Duodenal mucosa (tissue), 2 donors: ENCODE measurements around the gene SLAMF6.

ENCODE experiments used
- H3K27ac ChIP-seq: one replicate; pipeline ENCODE4 v1.7.0; 2013; ENCODE audit warnings: low read depth, low read length
- H3K27me3 ChIP-seq, 2 donors: one replicate each; pipeline ENCODE4 v1.7.0; 2013; ENCODE audit warnings: low read length in 2 of 2, control low read depth in 1 of 2; ENCODE audit not compliant: insufficient read depth in 2 of 2, control insufficient read depth in 1 of 2
- H3K36me3 ChIP-seq, 2 donors: one replicate each; pipeline ENCODE4 v1.7.0; 2013; ENCODE audit warnings: low read length in 2 of 2, control low read depth in 1 of 2; ENCODE audit not compliant: insufficient read depth in 2 of 2, control insufficient read depth in 1 of 2
- H3K4me1 ChIP-seq, 2 donors: one replicate each; pipeline ENCODE4 v1.7.0; 2013; ENCODE audit warnings: low read length in 2 of 2, control low read depth in 1 of 2; ENCODE audit not compliant: insufficient read depth in 2 of 2, control insufficient read depth in 1 of 2
- H3K4me3 ChIP-seq, 2 donors: one replicate each; pipeline ENCODE4 v1.7.0; 2013; ENCODE audit warnings: low read length in 2 of 2, low read depth in 1 of 2
- H3K9ac ChIP-seq, 2 donors: one replicate each; pipeline ENCODE4 v1.7.0; 2013; ENCODE audit warnings: low read length in 2 of 2, low read depth in 1 of 2
- H3K9me3 ChIP-seq, 2 donors: one replicate each; pipeline ENCODE4 v1.7.0; 2013; ENCODE audit warnings: low read length in 2 of 2, control low read depth in 1 of 2; ENCODE audit not compliant: control insufficient read depth in 1 of 2

The SLAMF6 gene

GRCh38 chr1:160474392-160475242, 48.4 kb downstream of the SLAMF6 start:
- H3K4me1 ChIP-seq: no peaks in the 10 kb centered on the region
- no peak overlapping the region for H3K9ac ChIP-seq
- no peaks in the 10 kb centered on the region for H3K36me3 ChIP-seq
- H3K4me3 ChIP-seq: no peak overlapping the region
- no peaks in the 10 kb centered on the region for H3K27me3 ChIP-seq
- no peaks in the 10 kb centered on the region for H3K9me3 ChIP-seq
- H3K27ac ChIP-seq: no peak overlapping the region

GRCh38 chr1:160472112-160472511, 50.9 kb downstream of the SLAMF6 start:
- Histone ChIP-seq H3K9me3 (no peaks in the 10 kb centered on the region), H3K27me3 (no peaks in the 10 kb centered on the region), H3K4me1 (no peaks in the 10 kb centered on the region), H3K4me3 (no peak overlapping the region), H3K9ac (no peak overlapping the region), H3K36me3 (no peaks in the 10 kb centered on the region), H3K27ac (no peak overlapping the region)

- Histone ChIP-seq H3K4me1 (no peaks in the 10 kb centered on the region), H3K9me3 (no peaks in the 10 kb centered on the region), H3K27ac (no peak overlapping the region), H3K4me3 (no peak overlapping the region), H3K27me3 (no peaks in the 10 kb centered on the region), H3K9ac (no peak overlapping the region), H3K36me3 (no peaks in the 10 kb centered on the region)
Observed at GRCh38 chr1:160471253-160471652, 51.8 kb downstream of the SLAMF6 start.

- H3K27ac ChIP-seq: no peak overlapping the region
- H3K27me3 ChIP-seq: no peaks in the 10 kb centered on the region
- no peaks in the 10 kb centered on the region for H3K36me3 ChIP-seq
Observed at GRCh38 chr1:160467576-160467975, 55.5 kb downstream of the SLAMF6 start.

GRCh38 chr1:160466961-160467360, 56.1 kb downstream of the SLAMF6 start:
- Histone ChIP-seq H3K36me3 (no peaks in the 10 kb centered on the region), H3K4me1 (no peaks in the 10 kb centered on the region), H3K9me3 (no peaks in the 10 kb centered on the region), H3K27ac (no peak overlapping the region), H3K4me3 (no peak overlapping the region), H3K9ac (no peak overlapping the region), H3K27me3 (no peaks in the 10 kb centered on the region)

More at GRCh38 chr1:160467576-160467975, 55.5 kb downstream of the SLAMF6 start:
- no peaks in the 10 kb centered on the region for H3K4me1 ChIP-seq
- no peak overlapping the region for H3K4me3 ChIP-seq
- no peaks in the 10 kb centered on the region for H3K9me3 ChIP-seq
- H3K9ac ChIP-seq: no peak overlapping the region

GRCh38 chr1:160465123-160465522, 57.9 kb downstream of the SLAMF6 start:
- Histone ChIP-seq H3K9ac (no peak overlapping the region), H3K4me3 (no peak overlapping the region), H3K27ac (no peak overlapping the region), H3K4me1 (no peaks in the 10 kb centered on the region), H3K9me3 (no peaks in the 10 kb centered on the region), H3K27me3 (no peaks in the 10 kb centered on the region), H3K36me3 (no peaks in the 10 kb centered on the region)

- Histone ChIP-seq H3K36me3 (no peaks in the 10 kb centered on the region), H3K27ac (no peak overlapping the region)
Observed at GRCh38 chr1:160460683-160461287, 62.3 kb downstream of the SLAMF6 start.

GRCh38 chr1:160460214-160460642, 62.8 kb downstream of the SLAMF6 start:
- Histone ChIP-seq H3K27ac (no peak overlapping the region), H3K9ac (no peak overlapping the region)

More at GRCh38 chr1:160460683-160461287, 62.3 kb downstream of the SLAMF6 start:
- Histone ChIP-seq H3K27me3 (no peaks in the 10 kb centered on the region), H3K4me1 (no peaks in the 10 kb centered on the region), H3K9ac (no peak overlapping the region), H3K4me3 (no peak overlapping the region), H3K9me3 (no peaks in the 10 kb centered on the region)

GRCh38 chr1:160459687-160460086, 63.4 kb downstream of the SLAMF6 start:
- Histone ChIP-seq H3K36me3 (no peaks in the 10 kb centered on the region), H3K27ac (no peak overlapping the region), H3K4me3 (no peak overlapping the region), H3K27me3 (no peaks in the 10 kb centered on the region), H3K4me1 (no peaks in the 10 kb centered on the region), H3K9me3 (no peaks in the 10 kb centered on the region), H3K9ac (no peak overlapping the region)

More at GRCh38 chr1:160460214-160460642, 62.8 kb downstream of the SLAMF6 start:
- no peaks in the 10 kb centered on the region for H3K27me3 ChIP-seq
- no peak overlapping the region for H3K4me3 ChIP-seq
- H3K36me3 ChIP-seq: no peaks in the 10 kb centered on the region
- no peaks in the 10 kb centered on the region for H3K9me3 ChIP-seq
- no peaks in the 10 kb centered on the region for H3K4me1 ChIP-seq

- H3K27ac ChIP-seq: no peak overlapping the region
- H3K4me3 ChIP-seq: no peak overlapping the region
- H3K36me3 ChIP-seq: no peaks in the 10 kb centered on the region
- H3K9me3 ChIP-seq: no peaks in the 10 kb centered on the region
- no peaks in the 10 kb centered on the region for H3K4me1 ChIP-seq
- no peaks in the 10 kb centered on the region for H3K27me3 ChIP-seq
- H3K9ac ChIP-seq: no peak overlapping the region
Observed at GRCh38 chr1:160459056-160459455, 64.0 kb downstream of the SLAMF6 start.
